ENCODE data around the gene EFL1.

Gene EFL1

GRCh38 chr15:82080774-82081173 is 181.8 kb downstream of the EFL1 start:
- no peak for DNase-seq (ENCODE audit: low read depth)
- no peak overlapping the region for H3K4me3 ChIP-seq (ENCODE audit: low read depth, low read length)
- TF ChIP-seq CTCF (IDR thresholded peaks at IDR 0.05; ENCODE audit: control insufficient read depth, extremely low read depth, insufficient read depth) = no peak

Data from LNCaP clone FGC (cell line).